ENCODE data around the gene PRKAG2.

The PRKAG2 gene

DNA sequence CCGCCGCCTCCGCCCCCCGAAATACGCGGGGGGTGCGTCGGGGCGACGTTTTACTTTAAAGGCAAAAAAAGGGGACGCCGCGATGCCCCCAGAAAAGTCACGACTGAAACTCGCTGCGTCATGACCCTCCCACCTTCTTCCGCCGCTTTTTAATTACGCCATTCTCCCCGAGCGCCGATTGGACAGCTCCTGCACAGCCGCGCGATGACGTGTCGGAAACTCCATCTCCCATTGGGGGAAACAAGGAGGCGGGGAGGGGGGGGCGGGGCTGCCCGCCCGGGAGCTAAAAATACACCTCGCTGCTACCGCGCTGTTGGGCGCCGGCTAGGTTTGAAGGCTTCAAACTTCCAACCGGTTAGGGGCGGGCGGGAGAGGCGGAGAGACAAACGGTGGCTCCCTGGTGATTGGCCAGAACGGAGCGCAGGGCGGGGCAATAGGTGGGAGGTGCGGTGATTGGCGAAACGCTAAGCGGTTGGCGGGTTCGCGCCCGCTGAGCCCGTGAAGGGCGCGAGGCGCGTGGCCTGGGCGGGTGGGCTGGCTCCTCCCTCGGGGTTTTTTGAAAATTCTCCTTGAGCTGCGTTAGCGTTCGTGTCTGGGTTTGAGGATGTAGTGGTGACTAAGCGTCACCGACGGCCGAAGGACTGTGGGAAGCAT is 357.0 kb downstream of the PRKAG2 start, which contains the start of gene RHEB:
TSS of gene RHEB (minus strand) at position 131 of the 654 bp plus-strand sequence. CDS start 384 bp downstream, outside the sequence.
- peak; percentile 97 for DNase-seq

DNA sequence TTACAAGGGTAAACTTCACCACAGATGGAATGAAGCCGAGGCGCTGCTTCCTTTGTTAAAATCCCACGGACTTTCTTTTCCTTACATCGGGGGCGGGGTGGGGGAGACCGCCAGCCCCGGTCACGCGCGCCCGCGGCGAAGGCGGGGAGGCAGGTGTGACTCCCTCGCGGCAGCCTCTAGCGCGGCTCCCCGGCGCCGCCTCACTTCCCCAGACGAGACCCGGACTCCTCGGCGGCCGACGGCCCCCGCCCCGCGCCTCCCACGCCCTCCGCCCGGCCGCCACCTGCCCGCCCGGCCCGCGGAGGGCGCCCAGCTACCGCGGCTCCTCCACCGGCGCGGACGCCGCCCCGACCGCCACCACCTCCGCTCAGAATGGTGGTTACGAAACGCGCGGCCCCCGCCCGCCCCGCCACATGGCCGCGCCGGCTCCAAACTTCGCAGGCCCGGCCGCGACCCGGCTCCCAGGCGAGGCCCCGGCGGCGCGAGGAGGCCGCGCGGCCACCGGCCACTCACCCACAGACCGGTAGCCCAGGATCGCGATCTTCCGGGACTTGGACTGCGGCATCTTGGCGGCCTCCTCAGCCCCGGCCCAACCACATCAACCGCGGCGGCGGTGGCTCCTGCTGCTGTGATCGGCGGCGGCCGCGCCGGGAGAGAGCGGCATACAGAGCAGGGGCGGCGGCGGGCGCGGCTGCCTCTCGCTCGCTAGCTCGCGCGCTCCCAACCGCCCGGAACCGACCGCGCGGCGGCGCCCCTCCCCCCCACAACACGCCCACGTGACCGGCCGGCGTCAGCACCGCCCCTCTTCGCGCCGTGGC is 357.8 kb downstream of the PRKAG2 start:
- peak; percentile 50 for DNase-seq

DNA sequence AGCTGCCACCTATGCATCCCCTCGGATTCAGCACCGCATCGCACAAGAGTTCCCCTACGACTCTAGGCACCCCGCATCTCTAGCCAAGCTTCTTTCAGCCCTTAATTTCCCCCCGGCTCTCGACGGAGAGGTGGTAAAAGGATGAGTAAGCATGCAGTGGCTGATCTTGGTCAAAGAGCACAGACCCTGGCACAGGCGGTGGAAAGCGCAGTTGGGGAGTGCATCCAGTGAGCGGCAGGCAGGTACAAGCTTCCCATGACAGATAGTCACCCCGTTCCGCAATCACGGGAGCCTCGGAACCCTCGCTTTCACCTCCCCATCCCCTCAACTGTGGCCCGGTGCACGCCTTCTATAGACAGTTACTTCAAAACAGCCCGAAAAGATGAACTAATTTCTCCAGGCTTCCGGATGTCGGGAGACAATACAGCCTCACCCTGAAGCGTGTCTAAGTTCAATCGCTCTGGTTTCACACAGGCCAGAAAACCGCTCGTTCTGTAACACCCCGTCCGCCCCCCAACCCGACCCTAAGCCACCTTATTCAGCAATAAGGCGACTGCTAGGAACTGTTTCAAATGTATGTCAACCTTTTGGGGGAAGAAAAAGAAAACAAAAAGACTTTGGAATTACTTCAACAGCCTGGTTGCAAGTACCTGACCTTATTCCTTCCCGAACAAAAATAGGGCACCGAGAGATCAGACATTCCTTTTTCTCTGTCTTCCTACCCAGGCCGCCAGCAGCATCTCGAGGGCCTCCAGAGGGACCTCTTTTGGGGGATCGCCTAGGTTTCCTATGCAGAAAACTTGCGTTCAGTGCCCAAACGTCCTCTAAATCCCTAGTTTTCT is 358.6 kb downstream of the PRKAG2 start:
- DNase-seq, result peak; percentile 33

DNA sequence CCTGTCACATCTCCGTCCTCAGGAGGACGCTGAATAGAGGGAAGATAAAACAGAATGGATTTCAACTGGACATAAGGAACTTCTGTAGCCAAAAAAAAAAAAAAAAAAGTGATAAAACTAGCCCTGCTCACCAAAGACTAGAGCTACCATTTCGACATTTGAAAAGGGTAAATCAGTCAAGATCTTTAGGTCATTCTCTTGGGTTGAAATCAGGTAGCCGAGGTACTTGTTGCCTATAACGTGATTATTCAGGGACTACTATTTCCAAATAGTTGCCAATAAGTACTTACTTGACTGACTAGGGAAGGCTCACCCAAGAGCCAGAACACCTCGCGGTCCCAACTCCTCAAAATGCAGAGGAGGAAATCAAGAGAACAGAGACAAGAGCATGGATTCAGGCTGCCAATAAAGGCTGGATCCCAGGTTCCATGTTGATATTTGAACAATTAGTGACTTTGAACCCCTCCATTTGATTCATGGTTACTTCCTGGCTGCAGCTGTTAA is 359.3 kb downstream of the PRKAG2 start:
- no peak for DNase-seq

DNA sequence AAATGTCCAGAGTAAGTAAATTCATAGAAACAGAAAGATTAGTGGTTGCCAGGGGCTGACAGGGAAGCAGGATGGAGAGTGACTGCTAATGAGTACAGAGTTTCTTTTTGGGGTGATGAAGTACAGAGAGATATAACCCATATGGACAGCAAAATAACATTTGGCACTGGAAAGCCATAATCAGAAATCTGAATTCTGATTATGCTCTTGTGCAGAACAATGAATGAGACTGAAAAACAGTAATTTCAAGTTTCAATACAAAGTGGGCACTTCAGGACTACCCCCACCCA is 361.7 kb downstream of the PRKAG2 start:
- no peak for DNase-seq

DNA sequence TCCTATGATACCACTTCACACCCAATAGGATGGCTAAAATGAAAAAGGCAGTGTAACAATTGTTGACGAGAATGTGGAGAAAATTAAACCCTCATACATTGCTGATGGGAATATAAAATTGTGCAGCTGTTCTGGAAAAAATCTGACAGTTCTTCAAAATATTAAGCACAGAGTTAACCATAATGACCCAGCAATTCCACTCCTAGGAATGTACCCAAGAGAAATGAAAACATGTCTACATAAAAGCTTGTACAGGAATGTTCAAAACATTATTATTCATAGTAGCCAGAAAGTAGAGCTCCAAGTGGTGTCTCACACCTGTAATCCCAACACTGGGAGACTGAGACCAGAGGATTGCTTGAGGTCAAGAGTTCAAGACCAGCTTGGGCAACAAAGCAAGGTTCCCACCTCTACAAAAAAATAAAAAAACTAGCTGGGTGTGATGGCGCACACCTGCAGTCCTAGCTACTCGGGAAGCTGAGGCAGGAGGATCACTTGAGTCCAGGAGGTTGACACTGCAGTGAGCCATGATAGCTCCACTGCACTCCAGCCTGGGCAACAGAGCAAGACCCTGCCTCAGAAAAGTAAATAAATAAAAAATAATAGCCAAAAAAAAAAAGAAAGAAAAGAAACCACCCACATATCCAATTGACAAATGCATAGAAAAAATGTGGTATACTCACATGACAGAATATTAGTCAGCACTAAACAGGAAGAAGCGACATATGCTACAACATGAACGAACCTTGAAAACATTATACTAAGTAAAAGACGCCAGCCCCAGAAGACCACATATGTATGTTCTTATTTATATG is 362.2 kb downstream of the PRKAG2 start:
- DNase-seq, result no peak

DNA sequence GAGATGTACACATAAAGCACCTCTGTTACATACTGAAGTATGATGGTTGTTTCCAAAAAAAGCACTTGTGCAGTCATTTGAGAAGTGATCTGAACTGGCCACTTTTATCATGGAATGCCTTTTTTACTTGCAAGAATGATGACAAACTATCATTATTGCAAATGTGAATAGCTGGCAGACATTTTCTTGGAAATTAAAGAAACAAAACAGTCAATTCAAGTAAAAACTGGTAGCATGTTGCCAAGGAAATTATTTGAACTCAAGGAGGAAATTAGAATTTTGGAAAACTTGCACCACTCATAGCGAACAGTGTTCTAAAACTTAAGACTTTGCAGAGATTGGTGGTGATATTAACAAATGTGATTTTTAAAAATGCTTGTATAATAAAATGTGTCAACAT is 363.8 kb downstream of the PRKAG2 start:
- no peak for DNase-seq

DNA sequence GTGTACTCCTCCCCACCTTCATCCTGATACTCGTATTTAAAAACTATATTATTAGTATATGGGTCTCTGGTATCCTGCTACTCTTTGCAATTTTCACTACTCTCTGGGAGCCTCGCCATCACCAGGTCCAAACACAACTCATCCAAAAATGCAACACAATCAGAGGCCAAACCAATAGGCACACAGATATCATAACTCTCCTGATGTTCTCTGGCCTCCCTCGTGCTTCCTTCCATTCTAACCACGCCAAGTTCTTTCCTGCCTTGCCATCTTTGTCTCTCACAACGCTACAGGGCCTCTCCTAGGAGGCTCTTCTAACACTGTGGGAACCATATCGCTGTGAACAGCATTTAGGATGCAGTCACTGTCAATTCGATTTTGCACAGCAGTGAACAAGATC is 364.6 kb downstream of the PRKAG2 start:
- no peak for DNase-seq

DNA sequence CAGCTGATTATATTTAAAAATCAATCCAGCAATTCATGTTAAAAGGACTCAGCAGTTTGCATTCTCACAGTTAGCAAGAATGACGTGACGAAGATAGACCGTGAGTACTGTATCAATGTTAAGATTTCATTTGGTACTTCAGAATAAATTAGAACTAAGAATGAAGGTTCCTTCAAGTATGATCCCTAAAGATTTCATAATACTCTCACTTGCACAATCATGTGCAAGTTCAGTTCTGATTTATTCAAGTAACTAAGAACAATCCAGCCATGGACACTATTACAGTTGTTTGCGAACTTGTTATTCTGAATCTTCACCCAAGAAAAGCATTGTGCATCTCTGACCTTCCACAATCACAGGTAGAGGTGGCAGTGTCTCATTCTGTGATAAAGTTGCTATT is 365.0 kb downstream of the PRKAG2 start:
- no peak for DNase-seq

DNA sequence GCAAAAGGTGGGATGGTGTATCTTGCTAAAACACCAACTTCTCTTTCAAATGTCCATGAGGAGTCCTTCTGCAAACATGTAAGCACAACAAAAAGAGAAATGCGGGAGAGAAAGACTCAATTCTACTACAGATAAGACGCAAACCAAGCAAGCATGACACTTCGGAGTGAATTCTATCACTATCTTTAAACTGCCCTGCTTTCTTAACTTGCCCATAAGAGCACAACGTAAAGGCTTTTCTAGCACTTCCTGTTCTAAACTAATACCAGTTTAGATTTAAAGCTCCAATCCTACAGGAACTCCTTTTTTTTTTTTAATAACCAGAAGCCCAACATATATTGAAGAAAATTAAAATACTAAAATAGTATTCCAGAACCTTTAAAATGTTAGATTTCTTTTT is 365.6 kb downstream of the PRKAG2 start:
- no peak for DNase-seq

DNA sequence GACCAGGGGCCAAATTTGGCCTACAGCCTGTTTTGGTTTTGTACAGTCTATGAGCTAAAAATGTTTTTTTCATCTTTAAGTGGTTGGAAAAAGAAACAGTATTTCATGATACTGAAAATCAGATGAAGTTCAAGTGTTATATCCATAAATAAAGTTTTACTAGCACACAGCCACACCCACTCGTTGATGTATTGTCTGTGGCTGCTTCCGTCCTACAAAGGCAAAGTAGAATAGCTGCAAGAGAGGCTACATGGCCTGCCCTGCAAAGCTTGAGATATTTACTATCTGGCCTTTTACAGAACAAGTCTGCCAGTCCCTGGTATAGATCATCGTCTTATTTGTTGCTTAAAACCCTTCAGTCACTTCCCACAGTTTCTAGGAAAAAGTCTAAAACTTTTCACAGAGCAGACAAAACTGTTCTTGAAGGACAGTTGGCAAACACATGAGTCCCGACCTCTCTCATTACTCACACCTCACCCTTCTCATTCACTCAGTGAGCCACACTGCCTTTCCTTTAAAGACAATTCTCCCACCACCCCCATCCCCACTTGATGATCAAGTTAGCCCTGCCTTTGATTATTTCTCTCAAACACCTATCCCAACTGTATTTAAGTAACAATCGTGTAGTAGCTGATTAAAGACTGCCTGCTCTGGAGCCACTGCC is 367.1 kb downstream of the PRKAG2 start:
- DNase-seq, result no peak

DNA sequence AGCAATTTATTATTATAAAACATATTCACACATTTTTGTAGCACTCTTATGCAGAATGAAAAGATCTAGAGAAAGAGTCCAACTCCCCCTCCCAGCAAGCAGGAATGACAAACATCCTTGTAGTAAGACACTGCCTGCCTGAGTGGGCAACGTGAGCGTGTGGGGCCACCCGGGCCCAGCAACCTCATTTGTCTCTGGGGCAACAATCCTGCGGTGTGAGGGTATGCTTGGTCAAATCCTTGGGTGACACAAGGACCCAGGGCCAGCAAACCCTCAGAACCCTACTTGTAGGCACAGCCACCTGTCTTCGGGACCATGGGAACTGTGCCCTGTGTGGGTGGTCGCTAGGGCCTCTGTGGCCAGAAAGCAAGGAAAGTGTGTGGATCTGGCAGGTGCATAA is 367.9 kb downstream of the PRKAG2 start:
- DNase-seq, result no peak

DNA sequence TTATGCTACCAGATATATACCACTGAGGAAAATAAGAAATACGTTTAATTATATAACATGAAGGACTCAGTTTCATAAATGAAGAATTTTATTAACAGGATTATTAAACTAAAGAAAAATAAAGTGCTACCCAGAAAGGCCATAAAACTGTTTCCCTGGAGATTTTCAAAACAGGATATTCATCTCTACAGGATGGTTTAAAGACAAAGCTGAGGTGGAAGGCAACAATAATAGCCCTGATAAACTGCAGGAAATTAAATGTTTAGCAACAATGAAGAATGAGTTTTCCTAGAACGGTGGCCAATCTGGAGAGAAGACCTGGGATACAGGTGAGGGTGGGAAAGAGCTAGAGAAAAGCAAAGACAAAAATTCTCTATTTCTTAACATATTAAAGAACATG is 369.1 kb downstream of the PRKAG2 start:
- DNase-seq, result no peak

DNA sequence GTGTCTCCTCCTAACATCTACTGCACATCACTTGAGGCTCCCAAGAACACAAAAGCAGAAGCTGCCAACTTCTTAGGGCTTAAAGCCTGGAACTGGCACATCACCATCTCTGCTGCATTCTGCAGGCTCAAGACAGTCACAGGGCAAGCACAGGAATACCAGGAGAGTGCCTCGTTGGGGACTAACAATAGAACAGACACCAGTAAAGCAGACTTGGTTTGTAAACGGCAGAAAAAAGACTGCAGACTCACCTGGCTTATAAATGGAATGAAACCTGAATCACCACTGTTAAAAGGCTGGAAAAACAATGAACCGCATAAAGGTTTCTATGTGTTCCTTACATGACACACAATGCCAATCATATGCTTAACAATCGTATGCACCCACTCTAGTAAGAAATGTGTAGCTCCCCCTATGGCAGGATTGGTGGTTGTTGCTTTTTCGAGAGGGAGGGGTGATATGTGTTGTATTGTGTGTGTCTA is 370.0 kb downstream of the PRKAG2 start:
- no peak for DNase-seq

All from OCI-M1 (cell line).